ENCODE data around the gene KAZALD1.

The KAZALD1 gene

DNA sequence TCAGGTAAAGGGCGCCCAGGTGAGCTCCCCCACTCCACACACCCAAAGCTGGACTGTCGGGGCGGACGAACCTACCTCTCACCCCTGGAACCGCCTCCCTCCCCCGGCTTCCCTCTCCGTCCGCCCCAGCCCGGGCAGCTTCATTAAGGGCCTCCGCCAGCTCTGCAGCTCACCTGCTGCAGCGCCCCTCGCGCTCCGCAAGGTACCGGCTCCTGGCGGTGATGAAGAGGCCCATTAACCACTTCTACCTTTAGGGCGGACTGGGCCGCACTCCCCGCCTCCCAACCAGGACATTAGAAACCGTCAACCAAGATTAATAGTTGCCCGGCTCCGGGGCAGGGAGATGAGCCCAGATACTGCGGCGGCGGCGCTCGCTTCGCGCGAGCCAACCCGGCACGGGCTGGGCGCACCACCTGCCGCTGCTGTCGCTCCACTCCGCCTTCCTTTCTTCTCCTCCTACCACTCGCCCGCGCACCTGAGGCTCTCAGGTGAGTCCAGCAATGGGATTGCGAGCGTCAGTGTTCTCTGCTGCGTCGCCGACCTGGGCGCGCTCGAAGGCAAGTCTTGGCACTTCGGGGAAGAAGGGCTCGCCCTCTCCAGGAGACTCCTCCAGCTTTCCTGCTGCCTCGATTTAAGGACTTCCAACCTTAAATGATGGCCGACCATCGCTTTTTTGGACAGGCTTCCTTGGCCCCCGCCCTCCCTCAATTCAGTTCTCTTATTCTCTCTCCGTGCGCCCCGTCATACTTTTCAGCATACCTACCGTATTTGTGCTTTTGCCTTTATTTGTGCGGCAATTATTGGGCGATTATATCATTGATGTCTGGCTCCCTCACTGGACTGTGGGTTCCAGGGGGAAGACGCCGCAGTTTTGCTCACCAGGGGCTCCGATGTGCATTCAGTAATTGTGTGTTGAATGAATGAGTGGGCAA lies 13.6 kb upstream of the KAZALD1 start:
- DNase-seq (ENCODE audit: low spot score), result no peak

DNA sequence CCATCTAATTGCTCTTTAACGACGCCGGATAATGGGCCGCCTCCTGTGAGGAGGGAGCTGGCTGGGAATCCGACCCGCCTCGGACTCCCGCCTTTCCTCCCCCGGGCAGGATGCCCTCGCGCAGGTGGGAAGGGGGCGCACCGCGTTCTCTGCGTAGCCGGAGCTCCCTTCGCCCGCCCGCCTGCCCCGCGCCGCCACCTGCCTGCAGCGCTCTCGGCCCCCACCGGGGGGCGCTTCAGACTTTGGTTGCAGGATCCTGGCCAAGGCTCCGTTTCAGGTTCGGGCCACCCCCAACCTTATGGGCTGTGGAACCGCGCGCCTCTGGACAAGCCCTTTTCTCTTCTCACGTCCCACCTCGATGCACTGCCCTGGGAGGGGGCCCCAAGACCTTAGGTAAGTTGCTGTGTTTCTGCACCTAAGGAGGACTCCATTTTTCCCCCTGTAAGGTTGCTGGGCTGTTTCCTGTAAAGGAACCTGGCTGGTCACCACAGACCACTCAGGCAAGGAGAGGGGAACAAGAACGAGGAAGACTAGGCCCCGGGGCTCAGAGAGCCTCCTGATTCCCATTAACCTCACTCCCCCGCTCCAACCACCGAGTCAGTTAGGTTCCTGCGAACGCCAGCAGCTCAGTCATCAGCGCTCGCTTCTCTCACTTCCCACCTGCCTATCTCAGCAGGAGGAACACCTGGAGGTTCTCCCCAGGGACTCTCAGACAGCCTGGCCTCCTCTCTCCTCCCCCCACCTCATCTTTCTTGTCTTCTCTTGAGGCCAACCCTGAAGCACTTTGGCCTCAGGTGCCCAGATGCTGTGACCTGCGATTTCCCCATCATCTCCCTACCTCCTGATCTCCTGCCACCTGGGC lies 11.3 kb upstream of the KAZALD1 start:
- peak; percentile 78 for DNase-seq (ENCODE audit: low spot score)

DNA sequence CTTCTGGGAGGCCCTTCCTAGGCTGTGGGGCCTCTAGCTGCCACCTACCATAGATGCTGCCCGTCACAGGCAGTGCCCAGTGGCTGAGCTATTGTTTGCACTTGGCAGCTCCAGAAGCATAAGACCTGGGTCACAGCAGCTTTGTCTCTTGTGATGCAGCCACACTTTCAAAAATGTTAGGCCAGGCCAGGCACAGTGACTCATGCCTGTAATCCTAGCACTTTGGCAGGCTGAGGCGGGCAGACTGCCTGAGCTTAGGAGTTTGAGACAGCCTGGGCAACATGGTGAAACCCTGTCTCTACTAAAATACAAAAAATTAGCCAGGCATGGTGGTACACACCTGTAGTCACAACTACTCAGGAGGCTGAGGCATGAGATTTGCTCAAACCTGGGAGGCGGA lies 9.5 kb upstream of the KAZALD1 start:
- DNase-seq (ENCODE audit: low spot score), result peak; percentile 65

DNA sequence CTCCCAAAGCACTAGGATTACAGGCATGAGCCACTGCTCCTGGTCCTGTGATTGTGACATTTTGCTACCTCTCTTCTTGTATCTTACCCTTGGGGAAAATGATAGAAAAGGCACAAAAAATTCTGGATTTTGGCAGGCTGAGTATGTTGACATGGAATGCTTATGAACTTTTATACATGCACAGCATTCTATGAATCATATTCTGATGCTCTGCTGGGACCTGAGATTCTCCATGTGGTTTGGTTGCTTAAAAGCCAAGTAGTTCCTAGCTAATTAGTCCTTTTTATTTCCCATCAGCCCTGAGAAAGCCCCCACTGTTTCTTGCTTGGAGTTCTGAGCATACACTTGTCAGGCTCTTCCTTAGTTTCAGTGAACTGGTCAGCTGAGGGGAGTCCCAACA lies 8.3 kb upstream of the KAZALD1 start:
- DNase-seq (ENCODE audit: low spot score), result peak; percentile 43

DNA sequence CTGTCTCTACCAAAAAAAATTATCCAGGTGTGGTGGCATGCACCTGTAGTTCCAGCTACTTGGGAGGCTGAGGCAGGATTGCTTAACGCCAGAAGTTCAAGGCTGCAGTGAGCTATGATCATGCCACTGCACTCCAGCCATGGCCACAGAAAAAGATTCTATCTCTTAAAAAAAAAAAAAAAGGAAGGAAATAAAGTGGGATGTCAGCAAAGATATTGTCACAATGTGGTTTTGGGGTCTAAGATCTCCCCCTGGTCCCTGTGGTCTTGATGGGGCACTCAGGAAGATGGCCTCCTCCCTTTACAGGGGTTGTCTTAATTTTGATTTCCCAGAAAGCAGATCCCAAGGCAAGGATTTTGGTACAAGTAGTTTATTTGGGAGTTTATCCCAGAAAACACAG lies 7.4 kb upstream of the KAZALD1 start:
- no peak for DNase-seq (ENCODE audit: low spot score)

DNA sequence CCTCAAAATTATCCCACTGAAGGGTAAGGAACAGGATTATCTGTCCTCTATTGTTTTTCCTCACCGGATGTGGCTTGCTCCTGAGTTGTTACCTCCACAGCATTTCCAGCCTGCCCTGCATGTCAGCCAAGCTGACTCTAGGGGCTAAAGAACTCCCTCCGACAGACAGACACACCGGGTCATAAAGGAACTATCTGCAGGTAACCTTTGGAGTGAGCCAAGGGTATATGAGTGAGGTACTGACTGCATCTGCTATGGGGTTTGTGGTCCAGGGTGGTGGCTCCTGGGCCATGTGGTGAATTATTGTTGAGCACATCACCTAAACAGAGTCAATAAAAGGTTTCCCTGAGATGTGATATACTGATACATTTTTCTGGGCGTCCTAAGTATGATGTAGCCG lies 6.9 kb upstream of the KAZALD1 start:
- no peak for DNase-seq (ENCODE audit: low spot score)

DNA sequence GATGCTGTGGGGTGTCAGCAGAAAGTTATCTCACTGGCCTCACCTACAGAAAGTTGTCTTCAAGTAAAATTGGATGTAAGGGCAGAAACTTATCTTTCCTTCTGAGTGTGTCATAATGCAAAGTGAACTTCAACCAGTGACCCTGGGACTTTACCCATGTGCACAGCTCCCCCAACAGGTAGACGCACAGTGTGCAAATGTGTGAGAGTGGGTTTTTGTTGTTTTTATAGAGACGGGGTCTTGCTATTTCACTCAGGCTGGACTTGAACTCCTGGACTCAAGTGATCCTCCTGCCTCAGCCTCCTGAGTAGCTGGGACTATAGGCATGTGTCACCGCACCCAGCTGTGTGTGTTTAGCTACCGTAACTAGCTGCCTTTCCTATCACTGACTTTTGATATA lies 6.4 kb upstream of the KAZALD1 start:
- DNase-seq (ENCODE audit: low spot score), result no peak

DNA sequence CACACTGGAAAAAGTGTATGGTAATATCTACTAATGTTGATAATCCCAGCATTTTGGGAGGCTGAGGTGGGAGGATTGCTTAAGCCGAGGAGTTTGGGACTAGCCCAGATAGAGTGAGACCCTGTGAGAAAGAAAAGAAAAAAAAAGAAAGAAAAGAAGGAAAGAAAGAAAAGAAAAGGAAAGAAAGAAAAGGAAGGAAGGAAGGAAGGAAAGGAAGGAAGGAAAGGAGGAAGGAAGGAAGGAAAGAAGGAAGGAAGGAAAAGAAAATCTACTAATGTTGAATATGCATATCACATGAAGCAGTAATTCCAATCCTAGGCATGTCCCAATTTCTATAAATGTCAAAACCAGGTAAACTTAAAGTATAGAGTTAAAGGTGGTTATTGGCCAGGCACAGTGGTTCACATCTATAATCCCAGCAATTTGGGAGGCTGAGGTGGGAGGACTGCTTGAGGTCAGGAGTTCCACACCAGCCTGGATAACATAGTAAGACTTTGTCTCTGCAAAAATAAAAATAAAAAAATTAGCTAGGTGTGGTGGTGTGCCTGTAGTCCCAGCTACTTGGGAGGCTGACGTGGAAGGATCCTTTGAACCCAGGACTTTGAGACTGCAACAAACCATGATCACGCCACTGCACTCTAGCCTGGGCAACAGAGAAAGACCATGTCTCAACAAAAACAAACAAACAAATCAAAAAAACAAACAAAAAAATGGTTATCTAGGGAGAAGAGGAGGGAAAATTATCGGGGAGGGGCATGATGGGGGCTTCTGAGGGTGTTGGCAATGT lies 5.2 kb upstream of the KAZALD1 start:
- no peak for DNase-seq (ENCODE audit: low spot score)

DNA sequence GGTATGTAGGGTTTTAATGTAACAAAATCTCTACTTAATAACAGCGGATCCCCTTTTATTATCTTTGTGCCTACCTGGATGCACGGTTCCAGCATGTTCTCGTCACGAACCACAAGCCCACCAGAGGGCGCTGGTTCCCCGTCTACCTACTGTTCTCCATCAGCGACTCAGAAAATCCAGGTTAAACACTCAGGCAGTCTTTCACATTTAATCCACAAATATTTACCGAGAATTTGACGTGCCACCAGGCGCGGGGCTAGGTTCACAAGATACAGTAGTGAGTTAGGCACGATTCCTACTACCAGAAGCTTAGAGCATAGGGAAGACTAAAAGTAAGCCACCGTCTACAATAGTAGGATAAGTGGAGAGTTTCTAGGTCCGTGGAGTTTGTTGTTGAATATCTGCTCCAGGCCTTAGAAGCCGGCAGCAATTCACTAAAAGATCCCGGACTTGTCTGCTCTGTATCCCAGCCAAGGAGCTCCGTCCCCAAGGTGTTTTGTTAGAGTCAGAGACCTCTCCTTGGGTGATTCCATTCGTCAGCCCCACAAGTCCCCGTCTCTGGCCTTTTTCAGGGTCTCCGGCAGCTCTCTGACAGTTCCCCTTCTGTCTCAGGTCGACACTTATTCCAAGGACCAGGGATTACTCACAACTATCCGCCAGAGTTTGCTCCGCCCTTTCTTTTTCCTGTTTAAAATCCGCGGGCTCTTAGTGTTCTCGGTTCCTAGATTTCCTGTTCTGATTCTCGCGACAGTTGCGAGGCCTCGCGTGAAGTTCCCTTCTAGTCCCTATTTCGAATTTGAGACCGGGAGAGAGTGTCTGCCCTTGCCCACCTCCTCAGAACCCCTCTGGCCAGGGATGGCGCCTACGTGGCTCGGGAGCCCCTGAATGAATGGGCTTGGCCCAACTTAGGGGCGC lies 1.5 kb upstream of the KAZALD1 start:
- peak; percentile 92 for DNase-seq (ENCODE audit: low spot score)

DNA sequence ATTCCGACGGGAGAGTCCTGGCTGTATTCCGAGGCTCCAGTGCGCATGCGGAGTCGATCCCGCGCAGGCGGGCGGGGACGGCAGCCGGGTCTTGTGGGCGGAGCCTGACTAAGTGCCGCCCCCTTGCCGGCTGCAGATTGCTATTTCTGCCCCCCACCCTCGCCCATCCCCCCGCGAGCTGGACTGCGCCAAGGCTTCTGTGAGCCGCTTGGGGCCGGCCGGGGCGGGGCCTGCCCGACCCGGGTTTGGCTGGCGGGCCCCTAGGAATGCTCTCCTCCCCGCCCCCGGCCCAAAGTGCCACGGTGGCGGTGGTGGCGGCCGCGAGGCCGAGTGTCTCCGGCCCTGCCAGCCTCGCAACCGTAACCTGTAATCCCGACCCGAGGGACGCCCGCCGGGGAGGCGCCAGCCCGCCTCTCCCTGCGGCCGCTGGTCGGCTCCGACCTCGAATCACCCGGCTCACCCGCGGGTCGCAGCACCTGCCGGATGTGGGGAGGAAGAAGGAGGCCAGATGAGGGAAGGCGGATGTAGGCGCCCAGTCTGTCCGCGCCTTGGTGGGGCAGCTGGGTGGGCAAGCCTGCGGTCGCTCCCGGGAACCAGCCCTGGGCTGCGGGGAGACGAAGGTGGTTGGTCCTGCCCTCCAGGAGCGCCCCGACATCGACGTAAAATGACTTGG lies 702 bp upstream of the KAZALD1 start:
- DNase-seq (ENCODE audit: low spot score), result peak; percentile 99

DNA sequence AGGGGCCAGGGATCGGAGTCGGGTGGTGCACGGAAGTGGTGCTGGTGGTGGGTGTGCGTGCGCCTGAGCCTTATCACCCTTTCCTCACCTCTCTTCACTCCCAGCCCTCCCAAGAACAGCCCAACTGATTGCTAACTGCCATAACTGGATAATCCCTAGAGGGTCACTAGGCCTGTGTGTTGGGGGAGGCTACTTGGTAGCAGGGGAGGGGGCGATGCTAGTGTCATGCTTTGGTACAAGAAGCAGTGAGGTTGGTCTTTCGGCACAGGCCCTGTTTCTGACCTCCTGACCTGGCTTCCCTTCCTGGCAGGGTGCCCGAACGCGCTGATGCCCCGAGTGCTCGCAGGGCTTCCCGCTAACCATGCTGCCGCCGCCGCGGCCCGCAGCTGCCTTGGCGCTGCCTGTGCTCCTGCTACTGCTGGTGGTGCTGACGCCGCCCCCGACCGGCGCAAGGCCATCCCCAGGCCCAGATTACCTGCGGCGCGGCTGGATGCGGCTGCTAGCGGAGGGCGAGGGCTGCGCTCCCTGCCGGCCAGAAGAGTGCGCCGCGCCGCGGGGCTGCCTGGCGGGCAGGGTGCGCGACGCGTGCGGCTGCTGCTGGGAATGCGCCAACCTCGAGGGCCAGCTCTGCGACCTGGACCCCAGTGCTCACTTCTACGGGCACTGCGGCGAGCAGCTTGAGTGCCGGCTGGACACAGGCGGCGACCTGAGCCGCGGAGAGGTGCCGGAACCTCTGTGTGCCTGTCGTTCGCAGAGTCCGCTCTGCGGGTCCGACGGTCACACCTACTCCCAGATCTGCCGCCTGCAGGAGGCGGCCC lies 652 bp downstream of the KAZALD1 start:
- DNase-seq (ENCODE audit: low spot score), result peak; percentile 70

DNA sequence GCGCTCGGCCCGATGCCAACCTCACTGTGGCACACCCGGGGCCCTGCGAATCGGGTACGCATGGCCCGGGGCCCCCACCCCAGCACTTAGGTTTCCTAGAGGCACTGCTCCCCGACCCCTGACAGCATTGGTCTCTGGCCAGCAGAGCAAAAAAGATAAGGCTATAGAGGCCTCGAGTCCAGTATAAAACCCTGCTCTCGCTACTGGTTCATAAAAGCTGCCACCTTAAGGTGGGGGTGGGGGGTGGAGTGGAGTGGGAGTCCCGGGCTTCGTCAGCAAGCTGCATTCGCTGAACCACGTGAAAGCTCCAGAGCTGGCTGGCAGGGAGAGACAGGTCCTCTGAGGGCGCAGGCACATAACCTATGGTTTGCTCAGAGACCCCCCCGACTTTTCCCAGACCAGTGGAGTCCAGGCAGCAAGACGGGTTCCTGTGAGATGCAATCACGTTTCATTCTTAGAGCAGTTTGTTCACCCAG lies 1.3 kb downstream of the KAZALD1 start:
- no peak for DNase-seq (ENCODE audit: low spot score)

DNA sequence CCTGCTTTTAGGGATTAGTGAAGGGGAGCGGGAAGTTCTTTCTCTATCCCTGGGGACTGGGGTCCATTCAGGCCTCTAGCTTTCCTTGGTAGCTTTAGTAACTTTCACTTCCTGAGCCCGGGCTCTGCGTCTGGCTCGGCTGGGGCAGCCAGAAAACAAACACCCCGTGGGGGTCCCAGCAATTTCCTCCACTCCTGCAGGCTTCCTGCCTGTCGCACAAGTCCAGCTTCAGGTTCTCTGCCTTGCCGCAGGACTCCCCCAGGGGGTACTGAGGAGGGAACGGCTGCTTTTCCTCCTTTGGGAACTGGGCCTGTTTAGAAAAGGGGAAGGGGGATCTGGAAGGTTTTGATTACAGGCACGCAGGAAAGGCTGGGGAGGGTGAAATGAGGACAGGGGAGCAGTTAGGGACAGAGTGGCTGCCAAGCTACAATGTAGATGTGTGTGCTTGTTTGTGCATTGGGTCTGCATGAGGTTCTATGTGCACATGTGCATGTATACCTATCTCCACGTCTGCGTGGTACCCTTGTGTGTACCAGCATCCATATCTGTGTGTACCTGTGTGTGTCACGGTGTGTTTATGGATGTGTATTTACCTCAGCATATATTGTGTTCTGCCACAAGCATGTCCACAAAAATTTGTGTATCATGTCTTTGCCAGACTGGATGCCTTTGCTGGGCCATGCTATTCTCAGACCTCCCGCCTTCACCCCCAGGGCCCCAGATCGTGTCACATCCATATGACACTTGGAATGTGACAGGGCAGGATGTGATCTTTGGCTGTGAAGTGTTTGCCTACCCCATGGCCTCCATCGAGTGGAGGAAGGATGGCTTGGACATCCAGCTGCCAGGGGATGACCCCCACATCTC lies 2.0 kb downstream of the KAZALD1 start:
- DNase-seq (ENCODE audit: low spot score), result no peak

DNA sequence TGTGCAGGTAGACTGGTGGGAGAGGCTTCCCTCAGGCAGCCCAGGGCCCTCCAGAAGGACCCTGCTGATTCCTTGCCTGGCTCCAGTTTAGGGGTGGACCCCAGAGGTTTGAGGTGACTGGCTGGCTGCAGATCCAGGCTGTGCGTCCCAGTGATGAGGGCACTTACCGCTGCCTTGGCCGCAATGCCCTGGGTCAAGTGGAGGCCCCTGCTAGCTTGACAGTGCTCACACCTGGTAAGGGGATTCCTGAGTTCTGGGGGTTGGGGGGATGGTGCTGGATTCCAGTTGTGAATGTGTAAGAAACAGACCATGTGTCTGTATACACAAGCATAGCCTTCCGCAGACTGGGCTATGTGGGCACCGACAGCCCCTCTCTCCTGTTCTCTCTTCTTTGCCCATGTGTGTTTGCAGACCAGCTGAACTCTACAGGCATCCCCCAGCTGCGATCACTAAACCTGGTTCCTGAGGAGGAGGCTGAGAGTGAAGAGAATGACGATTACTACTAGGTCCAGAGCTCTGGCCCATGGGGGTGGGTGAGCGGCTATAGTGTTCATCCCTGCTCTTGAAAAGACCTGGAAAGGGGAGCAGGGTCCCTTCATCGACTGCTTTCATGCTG lies 2.7 kb downstream of the KAZALD1 start:
- DNase-seq (ENCODE audit: low spot score), result no peak

DNA sequence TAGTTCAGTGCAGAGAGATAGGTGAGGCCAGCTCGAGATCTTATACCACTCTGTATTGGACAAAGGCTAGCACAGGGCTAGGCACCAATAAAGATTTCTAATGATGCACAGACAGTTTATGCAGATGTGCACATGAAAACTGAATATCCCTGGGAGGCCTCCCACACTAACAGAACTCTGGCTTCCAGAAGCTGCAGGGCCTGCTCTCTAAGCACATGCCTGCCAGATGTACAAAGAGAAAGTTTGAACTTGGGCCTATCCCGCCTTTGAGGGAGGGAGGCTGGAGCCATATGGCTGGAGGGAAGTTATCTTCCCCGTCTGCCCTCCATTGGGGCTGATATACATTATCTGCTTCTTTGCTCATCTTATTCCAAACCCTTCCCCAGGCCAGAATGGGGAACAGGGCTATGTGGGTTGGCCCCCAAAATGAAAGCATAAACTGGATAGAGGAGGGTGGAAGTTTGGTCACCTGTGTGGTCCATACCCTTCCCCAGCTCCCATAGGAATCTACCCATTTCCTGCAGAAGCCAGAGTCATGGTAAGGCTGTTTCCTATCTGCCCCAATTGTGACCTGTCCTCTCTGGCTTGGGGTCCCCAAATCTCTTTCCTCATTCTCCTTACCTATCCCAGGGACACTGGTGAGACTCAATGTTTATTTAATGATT lies 3.8 kb downstream of the KAZALD1 start:
- peak; percentile 62 for DNase-seq (ENCODE audit: low spot score)

DNA sequence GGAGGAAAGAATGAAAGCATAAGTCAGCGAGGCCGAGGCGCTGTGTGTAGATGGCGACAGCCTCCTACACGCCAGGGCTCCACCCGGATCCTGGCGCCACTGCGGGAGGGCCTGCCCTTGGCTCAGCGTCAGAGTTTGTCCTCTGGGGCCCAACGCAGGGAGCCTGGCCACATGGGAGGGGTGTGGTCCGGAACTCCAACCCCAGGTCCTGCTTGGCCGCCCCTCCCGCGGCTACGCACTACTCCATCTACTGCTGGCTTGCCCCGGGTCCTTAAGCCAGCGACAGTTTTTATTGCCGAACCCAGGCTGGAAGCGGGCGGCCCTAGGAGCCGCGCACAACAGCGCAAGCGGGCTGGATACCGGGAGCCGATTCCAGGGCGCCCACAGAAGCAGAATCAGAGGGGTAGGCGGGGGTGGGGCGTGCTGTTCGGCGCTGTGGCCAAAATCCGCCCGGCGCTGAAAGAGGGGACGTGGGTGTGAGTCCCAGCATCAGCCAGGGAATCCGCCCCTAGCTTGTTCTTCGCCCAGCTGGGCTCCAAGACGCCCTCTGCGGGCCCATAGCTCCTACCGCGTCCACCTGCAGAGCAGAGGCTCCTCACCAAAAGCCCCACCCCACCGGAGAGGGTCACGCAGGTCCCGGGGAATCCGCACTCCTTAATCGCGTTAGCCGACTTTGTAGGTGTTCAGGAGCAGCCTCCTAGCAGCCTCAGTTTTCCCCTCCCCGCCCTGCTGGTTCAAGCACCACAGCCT lies 4.5 kb downstream of the KAZALD1 start:
- DNase-seq (ENCODE audit: low spot score), result peak; percentile 72

DNA sequence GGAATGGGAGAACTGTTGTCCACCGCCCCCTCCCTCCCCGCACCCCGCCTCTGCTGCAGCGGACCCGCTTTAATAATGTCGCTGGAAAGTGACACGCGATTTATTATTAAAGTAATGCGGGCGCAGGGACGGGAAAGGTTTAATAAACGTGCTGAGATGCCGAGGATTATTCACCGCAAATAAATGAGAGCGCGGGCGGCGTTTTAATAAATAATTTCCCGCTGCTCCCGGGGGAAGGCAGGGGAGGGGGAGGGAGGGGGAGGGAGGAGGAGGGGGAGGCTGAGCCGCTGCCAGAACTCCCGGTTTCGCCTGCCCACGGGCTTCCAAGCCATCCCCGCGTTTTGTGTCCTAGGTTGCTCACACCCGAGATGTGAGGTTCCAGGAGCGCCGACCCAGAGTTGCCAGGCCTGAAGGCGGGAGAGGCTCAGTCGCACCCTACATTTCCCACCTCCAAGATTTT lies 5.1 kb downstream of the KAZALD1 start:
- DNase-seq (ENCODE audit: low spot score), result no peak
